Vagina (tissue), 2 donors: Measurements from ENCODE around the gene TNPO3. TPM values are rescaled to one million over a fixed set of nuclear protein-coding genes. Genes with fewer than 3 reads are reported as not detected.

Experiments used
- DNase-seq, 2 donors: peaks; one replicate each; pipeline ENCODE4 v3.0.0-alpha.2; 2017; ENCODE audit errors: extremely low spot score in 2 of 2
- H3K27ac ChIP-seq: fragments of 200-600 bp; sonication (generic); one replicate; pipeline ENCODE4 v1.5.1; 2019
- H3K27me3 ChIP-seq: fragments of 200-600 bp; sonication (generic); one replicate; pipeline ENCODE4 v1.5.1; 2019
- H3K36me3 ChIP-seq, 2 donors: fragments of 200-600 bp; sonication (generic); one replicate each; pipeline ENCODE4 v1.5.1; 2017 to 2019
- H3K4me1 ChIP-seq: fragments of 200-600 bp; sonication (generic); one replicate; pipeline ENCODE4 v1.5.1; 2019
- H3K4me3 ChIP-seq, 2 donors: fragments of 200-600 bp; sonication (generic); 1 replicate in 1 of 2; 2 replicates in 1 of 2; pipeline ENCODE4 v1.5.1; 2016 to 2019
- H3K9me3 ChIP-seq: fragments of 200-600 bp; sonication (generic); one replicate; pipeline ENCODE4 v1.5.1; 2019
- CTCF ChIP-seq, 3 experiments: fragments of 450-650 bp in 2 of 3; fragments of 200-600 bp in 1 of 3; sonication (generic) in 1 of 3; IDR thresholded peaks; one replicate each; pipeline ENCODE4 v1.5.1; 2017 to 2019; ENCODE audit warnings: antibody characterized with exemption in 3 of 3, mild to moderate bottlenecking in 2 of 3, moderate library complexity in 2 of 3
- POLR2A ChIP-seq, 2 donors: fragments of 450-650 bp; IDR thresholded peaks; one replicate each; pipeline ENCODE4 v1.6.1; 2017; ENCODE audit warnings: antibody characterized with exemption in 2 of 2, mild to moderate bottlenecking in 2 of 2, moderate library complexity in 2 of 2
- POLR2AphosphoS5 ChIP-seq, 2 donors: sonication (generic); formaldehyde crosslinking; IDR thresholded peaks; one replicate each; pipeline ENCODE4 v1.9.0; 2017; ENCODE audit warnings: antibody characterized with exemption in 2 of 2, mild to moderate bottlenecking in 2 of 2, low read depth in 1 of 2; ENCODE audit not compliant: insufficient read depth in 1 of 2
- intact Hi-C: fragments of 100-400 bp; cut with DNase I; formaldehyde crosslinking; loops from one replicate; pipeline ENCODE4 v1.15.1; 2023
- total RNA-seq: library from RNA; depleted of rRNA; stranded (reverse); fragments of >200 nt; gene quantifications from one replicate; pipeline ENCODE4 v1.2.3, GENCODE V29; 2016

The TNPO3 gene
- total RNA-seq, 1 donor from 2014 or later = 33.9 TPM

GRCh38 chr7:128932862-128933179, 122.1 kb downstream of the TNPO3 start:
- intact Hi-C loops = no loop called here
- H3K9me3 ChIP-seq = no peaks in the 10 kb centered on the region
- no peaks in the 10 kb centered on the region for H3K27me3 ChIP-seq
- TF ChIP-seq POLR2AphosphoS5 (IDR thresholded peaks at IDR 0.05; ENCODE audit: insufficient read depth in 1 of 2, low read depth in 1 of 2) (no peak), POLR2A (IDR thresholded peaks at IDR 0.05) (no peak), CTCF (IDR thresholded peaks at IDR 0.05) (no peak)
- H3K4me3 ChIP-seq = no peak overlapping the region
- no peaks in the 10 kb centered on the region for H3K36me3 ChIP-seq
- H3K27ac ChIP-seq = no peak overlapping the region
- DNase-seq = no peak
- no peaks in the 10 kb centered on the region for H3K4me1 ChIP-seq

- H3K4me3 ChIP-seq = no peak overlapping the region
- no peaks in the 10 kb centered on the region for H3K27me3 ChIP-seq
- H3K36me3 ChIP-seq = no peaks in the 10 kb centered on the region
- no peak overlapping the region for H3K27ac ChIP-seq
- no peaks in the 10 kb centered on the region for H3K4me1 ChIP-seq
- no peaks in the 10 kb centered on the region for H3K9me3 ChIP-seq
- intact Hi-C loops = no loop called here
- no peak for TF ChIP-seq POLR2AphosphoS5 (IDR thresholded peaks at IDR 0.05; ENCODE audit: insufficient read depth in 1 of 2, low read depth in 1 of 2)
- TF ChIP-seq CTCF (IDR thresholded peaks at IDR 0.05) = no peak
- TF ChIP-seq POLR2A (IDR thresholded peaks at IDR 0.05) = no peak
- DNase-seq = no peak
These were observed 122.7 kb downstream of the TNPO3 start for GRCh38 chr7:128931965-128932861.

- H3K36me3 ChIP-seq = no peaks in the 10 kb centered on the region
- no peaks in the 10 kb centered on the region for H3K27me3 ChIP-seq
- no peaks in the 10 kb centered on the region for H3K4me1 ChIP-seq
- no peak overlapping the region for H3K27ac ChIP-seq
- intact Hi-C loops = no loop called here
- no peak overlapping the region for H3K4me3 ChIP-seq
- H3K9me3 ChIP-seq = no peaks in the 10 kb centered on the region
- no peak for TF ChIP-seq POLR2AphosphoS5 (IDR thresholded peaks at IDR 0.05; ENCODE audit: insufficient read depth in 1 of 2, low read depth in 1 of 2)
- TF ChIP-seq CTCF (IDR thresholded peaks at IDR 0.05) = no peak
- TF ChIP-seq POLR2A (IDR thresholded peaks at IDR 0.05) = no peak
- DNase-seq = no peak
These were observed 123.6 kb downstream of the TNPO3 start for GRCh38 chr7:128931190-128931798.

- Histone ChIP-seq H3K4me3 (no peak overlapping the region), H3K9me3 (no peaks in the 10 kb centered on the region), H3K27ac (no peak overlapping the region), H3K36me3 (no peaks in the 10 kb centered on the region), H3K4me1 (no peaks in the 10 kb centered on the region), H3K27me3 (no peaks in the 10 kb centered on the region)
- DNase-seq = no peak
- intact Hi-C loops = no loop called here
- TF ChIP-seq POLR2A (IDR thresholded peaks at IDR 0.05) = no peak
- no peak for TF ChIP-seq CTCF (IDR thresholded peaks at IDR 0.05)
- TF ChIP-seq POLR2AphosphoS5 (IDR thresholded peaks at IDR 0.05; ENCODE audit: insufficient read depth in 1 of 2, low read depth in 1 of 2) = no peak
These were observed 125.8 kb downstream of the TNPO3 start for GRCh38 chr7:128928882-128929788.
